A673 (cell line): ENCODE data around the gene APOF. TPM values are rescaled to one million over a fixed set of nuclear protein-coding genes. Genes with fewer than 3 reads are reported as not detected.

Experiments
- BruUV-seq: library from RNA; stranded (reverse); fragments of 400-500 nt; replicated peaks from 2 replicates; lab custom pipeline; 2021; lab: Mats Ljungman, UMichigan
- CTCF ChIA-PET: fragments of 300-600 bp; sonication (Branson Sonifier 250); formaldehyde crosslinking; loops from one replicate; lab custom pipeline; 2022; ENCODE audit warnings: antibody characterized with exemption; lab: Charles Lee
- POLR2A ChIA-PET: fragments of 300-600 bp; sonication (Branson Sonifier 250); formaldehyde crosslinking; loops from one replicate; lab custom pipeline; 2022; ENCODE audit warnings: antibody characterized with exemption; ENCODE audit not compliant: low non-redundant PET; lab: Charles Lee
- DNase-seq: peaks from one replicate; pipeline ENCODE4 v3.0.0-alpha.2; 2015; ENCODE audit warnings: low spot score
- H3K27ac ChIP-seq: fragments of 200-600 bp; sonication (generic); 2 replicates; pipeline ENCODE4 v1.5.1; 2016; ENCODE audit warnings: mixed run types, low read depth, mild to moderate bottlenecking, mixed read lengths, antibody characterized with exemption, low read length; ENCODE audit not compliant: poor library complexity, severe bottlenecking
- H3K27me3 ChIP-seq: fragments of 200-600 bp; sonication (generic); replicated peaks from 2 replicates; pipeline ENCODE4 v1.6.1; 2017; ENCODE audit warnings: mixed run types, low read depth, mild to moderate bottlenecking, mixed read lengths, antibody characterized with exemption, low read length; ENCODE audit not compliant: insufficient read depth, poor library complexity
- H3K36me3 ChIP-seq: fragments of 200-600 bp; sonication (generic); 2 replicates; pipeline ENCODE4 v1.6.1; 2016; ENCODE audit warnings: mixed run types, mild to moderate bottlenecking, mixed read lengths, antibody characterized with exemption, low read length; ENCODE audit not compliant: insufficient read depth, poor library complexity, severe bottlenecking
- H3K4me1 ChIP-seq: fragments of 200-600 bp; sonication (generic); 2 replicates; pipeline ENCODE4 v1.6.1; 2017; ENCODE audit warnings: mixed run types, mild to moderate bottlenecking, mixed read lengths, antibody characterized with exemption, low read length; ENCODE audit not compliant: insufficient read depth, poor library complexity, severe bottlenecking
- H3K4me3 ChIP-seq: fragments of 200-600 bp; sonication (generic); 2 replicates; pipeline ENCODE4 v1.5.1; 2016; ENCODE audit warnings: low read depth, mixed run types, mild to moderate bottlenecking, mixed read lengths, low read length; ENCODE audit not compliant: poor library complexity, severe bottlenecking
- H3K9me3 ChIP-seq: fragments of 200-600 bp; sonication (generic); 2 replicates; pipeline ENCODE4 v1.6.1; 2016; ENCODE audit warnings: mixed run types, low read depth, mild to moderate bottlenecking, mixed read lengths, antibody characterized with exemption, low read length; ENCODE audit not compliant: poor library complexity, severe bottlenecking
- CTCF ChIP-seq: fragments of 300-800, 200-600 bp; sonication (generic); conservative IDR thresholded peaks from 2 replicates; pipeline ENCODE4 v1.5.1; 2017; ENCODE audit warnings: low read depth, mild to moderate bottlenecking, antibody characterized with exemption, low read length, moderate library complexity, mixed read lengths
- EZH2 ChIP-seq: fragments of 200-600 bp; sonication (generic); IDR thresholded peaks from 2 replicates; pipeline ENCODE4 v1.6.1; 2017; ENCODE audit warnings: borderline replicate concordance, low read depth, mild to moderate bottlenecking, mixed read lengths, antibody characterized with exemption, low read length; ENCODE audit not compliant: poor library complexity, severe bottlenecking
- intact Hi-C: fragments of 100-400 bp; cut with micrococcal nuclease; formaldehyde crosslinking; loops from one replicate; pipeline ENCODE4 v1.10.0; 2022; ENCODE audit not compliant: unreplicated experiment
- total RNA-seq: library from RNA; stranded (reverse); gene quantifications from 2 replicates; pipeline ENCODE4 v1.2.3, GENCODE V29; 2021

Gene APOF
- total RNA-seq, 1 experiment from 2014 or later: not detected

GRCh38 chr12:56333679-56334489 lies 28.8 kb downstream of the APOF start, which contains the start of gene PAN2:
TSS of gene PAN2 (minus strand) at chr12:56334000. CDS start at chr12:56333094, 906 bp downstream.
- no peaks in the 10 kb centered on the region for H3K9me3 ChIP-seq
- H3K4me3 ChIP-seq: peak within 1 kb of the TSS; percentile 68
- H3K27me3 ChIP-seq: no peaks in the 10 kb centered on the region
- POLR2A ChIA-PET: no interaction called here
- intact Hi-C loops: no loop called here
- H3K36me3 ChIP-seq: no peaks in the 10 kb centered on the region
- H3K4me1 ChIP-seq: peaks cover 7% of the 10 kb centered on the region
- peak; percentile 99 for DNase-seq
- CTCF ChIA-PET: interaction anchor here (0.6 kb wide), 1 partner anchor 34 kb away, joined by 3 read pairs; no protein-coding TSS in a partner anchor
- TF ChIP-seq EZH2 (no peak), CTCF (peak; percentile 72)
- H3K27ac ChIP-seq: peak within 1 kb of the TSS; percentile 94
- no TSS peak for BruUV-seq

- no peaks in the 10 kb centered on the region for H3K9me3 ChIP-seq
- DNase-seq: no peak
- TSS peak; percentile 79 for BruUV-seq
- ChIA-PET CTCF (interaction anchor here (0.6 kb wide), 1 partner anchor 35 kb away, joined by 3 read pairs; no protein-coding TSS in a partner anchor), POLR2A (no interaction called here)
- peak overlapping the region; percentile 68 for H3K4me3 ChIP-seq
- H3K27ac ChIP-seq: peak overlapping the region; percentile 94
- peaks cover 7% of the 10 kb centered on the region for H3K4me1 ChIP-seq
- no peaks in the 10 kb centered on the region for H3K36me3 ChIP-seq
- TF ChIP-seq EZH2: no peak
- no peak for TF ChIP-seq CTCF
- H3K27me3 ChIP-seq: no peaks in the 10 kb centered on the region
- intact Hi-C loops: no loop called here
Measured at GRCh38 chr12:56333197-56333678, 29.4 kb downstream of the APOF start.

GRCh38 chr12:56332512-56333196 lies 30.0 kb downstream of the APOF start:
- Histone ChIP-seq H3K4me1 (peaks cover 7% of the 10 kb centered on the region), H3K9me3 (no peaks in the 10 kb centered on the region), H3K4me3 (peak overlapping the region; percentile 68), H3K36me3 (no peaks in the 10 kb centered on the region), H3K27me3 (no peaks in the 10 kb centered on the region), H3K27ac (peak overlapping the region; percentile 94)
- ChIA-PET POLR2A (no interaction called here), CTCF (no interaction called here)
- TF ChIP-seq EZH2 (no peak), CTCF (no peak)
- BruUV-seq: no TSS peak
- intact Hi-C loops: no loop called here
- no peak for DNase-seq
